ENCODE data around the gene NRXN3.
A peak's percentile ranks its signal among the peaks of the same experiment; 100 is the strongest.

Gene NRXN3

DNA sequence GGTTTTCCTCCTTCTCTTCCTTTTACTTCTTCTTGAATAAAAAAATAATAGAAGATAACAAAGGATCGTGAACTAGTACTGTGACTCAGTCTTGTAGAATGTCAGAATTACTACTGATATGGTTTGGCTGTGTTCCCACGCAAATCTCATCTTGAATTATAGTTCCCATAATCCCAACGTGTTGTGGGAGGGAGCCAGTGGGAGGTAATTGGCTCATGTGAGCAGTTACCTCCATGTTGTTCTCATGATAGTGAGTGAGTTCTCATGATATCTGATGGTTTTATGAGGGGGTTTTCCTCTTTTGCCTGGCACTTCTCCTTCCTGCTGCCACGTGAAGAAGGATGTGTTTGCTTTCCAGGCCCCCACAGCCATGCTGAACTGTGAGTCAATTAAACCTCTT is 1491.6 kb downstream of the NRXN3 start:
- no peak overlapping the region for H3K4me3 ChIP-seq (ENCODE audit: low read length)
- TF ChIP-seq, protein P1, sequence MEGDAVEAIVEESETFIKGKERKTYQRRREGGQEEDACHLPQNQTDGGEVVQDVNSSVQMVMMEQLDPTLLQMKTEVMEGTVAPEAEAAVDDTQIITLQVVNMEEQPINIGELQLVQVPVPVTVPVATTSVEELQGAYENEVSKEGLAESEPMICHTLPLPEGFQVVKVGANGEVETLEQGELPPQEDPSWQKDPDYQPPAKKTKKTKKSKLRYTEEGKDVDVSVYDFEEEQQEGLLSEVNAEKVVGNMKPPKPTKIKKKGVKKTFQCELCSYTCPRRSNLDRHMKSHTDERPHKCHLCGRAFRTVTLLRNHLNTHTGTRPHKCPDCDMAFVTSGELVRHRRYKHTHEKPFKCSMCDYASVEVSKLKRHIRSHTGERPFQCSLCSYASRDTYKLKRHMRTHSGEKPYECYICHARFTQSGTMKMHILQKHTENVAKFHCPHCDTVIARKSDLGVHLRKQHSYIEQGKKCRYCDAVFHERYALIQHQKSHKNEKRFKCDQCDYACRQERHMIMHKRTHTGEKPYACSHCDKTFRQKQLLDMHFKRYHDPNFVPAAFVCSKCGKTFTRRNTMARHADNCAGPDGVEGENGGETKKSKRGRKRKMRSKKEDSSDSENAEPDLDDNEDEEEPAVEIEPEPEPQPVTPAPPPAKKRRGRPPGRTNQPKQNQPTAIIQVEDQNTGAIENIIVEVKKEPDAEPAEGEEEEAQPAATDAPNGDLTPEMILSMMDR (conservative IDR thresholded peaks at IDR 0.05; ENCODE audit: low read depth, low read length): no peak
- peak; percentile 9 for DNase-seq (ENCODE audit: low read depth)

DNA sequence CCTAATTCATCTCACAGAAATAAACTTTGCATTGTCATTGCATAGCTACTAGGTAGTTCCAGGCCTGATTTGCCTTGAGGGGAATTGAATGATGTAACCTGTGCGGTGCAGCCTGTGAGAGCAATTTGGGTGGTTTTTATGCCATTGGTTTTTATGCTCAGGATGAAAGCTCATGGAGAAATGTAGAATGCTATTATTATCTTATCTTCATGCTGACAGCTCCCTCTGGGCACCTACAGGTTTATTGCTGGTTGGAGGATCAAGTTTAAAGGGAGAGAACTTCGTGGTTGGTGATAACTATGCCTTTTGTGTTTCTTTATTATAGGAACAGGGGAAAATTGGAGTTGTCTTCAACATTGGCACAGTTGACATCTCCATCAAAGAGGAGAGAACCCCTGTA is 1493.3 kb downstream of the NRXN3 start:
- TF ChIP-seq, protein P1 (conservative IDR thresholded peaks at IDR 0.05; ENCODE audit: low read depth, low read length): no peak
- DNase-seq (ENCODE audit: low read depth): no peak

DNA sequence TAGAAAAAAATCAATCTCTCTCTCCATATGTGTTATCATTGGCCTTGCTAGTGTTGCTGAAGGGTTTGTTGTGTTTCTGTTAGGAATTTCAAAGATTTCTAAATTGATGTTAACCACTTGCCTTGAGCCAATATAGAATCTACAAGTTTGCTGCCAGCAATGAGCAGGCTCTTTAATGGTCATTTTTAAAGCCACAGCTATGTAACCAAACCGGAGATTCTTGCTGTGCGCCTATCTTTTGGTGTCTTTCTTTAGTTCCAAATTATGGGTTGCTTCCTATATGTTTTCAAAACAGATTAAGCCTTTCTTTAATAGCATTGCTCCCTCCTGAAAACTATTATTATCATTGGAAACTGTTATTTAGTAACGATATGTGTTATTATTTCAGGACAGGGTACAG is 1495.4 kb downstream of the NRXN3 start:
- no peak for DNase-seq (ENCODE audit: low read depth)
- TF ChIP-seq, protein P1 (conservative IDR thresholded peaks at IDR 0.05; ENCODE audit: low read depth, low read length): no peak
- H3K4me3 ChIP-seq (ENCODE audit: low read length): no peak overlapping the region

More for the DNA sequence above, 1493.3 kb downstream of the NRXN3 start:
- no peak overlapping the region for H3K4me3 ChIP-seq (ENCODE audit: low read length)

DNA sequence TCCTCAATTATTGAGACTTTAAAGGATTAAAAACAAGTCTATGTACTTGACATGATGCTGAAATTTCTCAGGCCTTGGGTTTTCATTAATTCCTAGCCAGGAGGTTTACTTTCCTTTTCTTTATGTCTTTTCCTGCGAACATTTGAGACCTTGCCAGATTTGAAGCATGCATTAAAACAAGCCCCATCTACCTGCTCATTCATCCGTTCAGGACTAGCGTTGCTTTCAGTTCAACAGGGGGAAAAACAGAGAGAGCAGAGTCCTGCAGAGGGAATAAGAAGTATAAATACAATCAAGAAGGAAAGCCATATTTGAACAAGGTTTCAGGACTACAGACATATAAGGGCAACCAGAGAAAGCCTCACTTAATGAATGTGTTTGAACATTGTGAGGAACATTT is 1498.8 kb downstream of the NRXN3 start:
- peak; percentile 5 for DNase-seq (ENCODE audit: low read depth)
- no peak overlapping the region for H3K4me3 ChIP-seq (ENCODE audit: low read length)
- TF ChIP-seq, protein P1 (conservative IDR thresholded peaks at IDR 0.05; ENCODE audit: low read depth, low read length): no peak

DNA sequence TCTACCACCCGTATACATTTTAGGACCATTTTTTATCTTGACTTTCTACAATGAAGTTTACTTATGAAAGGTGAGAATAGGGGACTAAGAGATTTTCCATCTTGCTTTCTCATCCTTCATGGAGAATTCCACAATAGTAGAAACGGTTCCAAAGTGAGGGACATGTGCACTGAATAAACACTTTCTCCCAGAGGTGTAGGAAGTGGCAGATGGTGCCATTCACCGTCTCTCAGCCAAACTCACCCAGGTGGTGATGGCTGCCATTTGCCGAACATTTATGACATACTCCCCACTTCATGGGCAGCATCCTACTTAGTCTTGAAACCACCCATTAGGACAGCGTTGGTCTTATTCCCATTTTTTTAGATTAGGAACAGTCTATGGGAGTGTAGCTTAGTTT is 1500.6 kb downstream of the NRXN3 start:
- TF ChIP-seq, protein P1 (conservative IDR thresholded peaks at IDR 0.05; ENCODE audit: low read depth, low read length): no peak
- no peak for DNase-seq (ENCODE audit: low read depth)
- H3K4me3 ChIP-seq (ENCODE audit: low read length): no peak overlapping the region

DNA sequence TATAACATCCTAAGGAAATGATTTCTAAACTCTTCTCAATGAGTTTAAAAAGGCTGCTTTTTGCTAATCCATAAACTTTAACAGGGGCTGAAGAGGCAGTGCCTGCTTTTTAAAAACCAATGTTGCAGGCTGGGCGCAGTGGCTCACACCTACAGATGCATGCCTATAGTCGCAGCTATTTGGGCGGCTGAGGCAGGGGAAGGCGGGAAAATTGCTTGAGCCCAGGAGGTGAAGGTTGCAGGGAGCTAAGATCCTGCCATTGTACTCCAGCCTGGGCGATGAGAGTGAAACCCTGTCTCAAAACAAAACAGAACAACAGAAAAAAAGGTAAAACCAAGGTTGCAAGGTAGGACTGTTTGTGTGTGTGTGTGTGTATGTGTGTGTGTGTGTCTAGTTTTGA is 1509.9 kb downstream of the NRXN3 start:
- H3K4me3 ChIP-seq (ENCODE audit: low read length): no peak overlapping the region
- no peak for DNase-seq (ENCODE audit: low read depth)
- TF ChIP-seq, protein P1 (conservative IDR thresholded peaks at IDR 0.05; ENCODE audit: low read depth, low read length): no peak

DNA sequence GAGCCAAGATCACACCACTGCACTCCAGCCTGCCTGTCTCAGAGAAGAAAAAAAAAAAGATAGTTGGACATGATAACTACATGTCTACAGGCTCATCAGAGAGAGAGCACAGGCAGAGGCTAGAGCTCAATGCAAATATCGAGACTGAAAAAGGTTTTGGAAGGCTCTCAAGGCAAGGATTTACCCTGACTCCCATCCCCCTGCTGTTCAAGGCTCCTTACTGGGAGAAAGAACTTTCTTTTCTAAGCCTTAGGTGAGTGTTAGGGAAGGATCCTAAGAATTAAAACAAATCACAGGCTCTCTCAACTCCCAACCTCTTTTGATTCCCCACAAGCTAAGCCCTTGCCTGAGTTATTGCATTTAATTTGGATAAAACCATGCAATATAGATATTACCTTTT is 1516.0 kb downstream of the NRXN3 start:
- H3K4me3 ChIP-seq (ENCODE audit: low read length): no peak overlapping the region
- no peak for DNase-seq (ENCODE audit: low read depth)
- TF ChIP-seq, protein P1 (conservative IDR thresholded peaks at IDR 0.05; ENCODE audit: low read depth, low read length): no peak
